SK-N-SH (cell line): ENCODE measurements around the gene IPPK. TPM values are rescaled to one million over a fixed set of nuclear protein-coding genes. Genes with fewer than 3 reads are reported as not detected.

Experiments
- CTCF ChIA-PET: fragments of 300-600, 350-600 bp; formaldehyde crosslinking; extraction: SDS; loops from one replicate; lab custom pipeline; 2021; lab: Yijun Ruan, JAX
- POLR2A ChIA-PET: fragments of 350-600 bp; sonication (Branson Sonifier 250); formaldehyde crosslinking; extraction: SDS; loops from one replicate; lab custom pipeline; 2020; ENCODE audit warnings: antibody characterized with exemption, inconsistent platforms; lab: Yijun Ruan, JAX
- DNase-seq: peaks from one replicate; pipeline ENCODE4 v3.0.0; 2012
- H2AFZ ChIP-seq: fragments of 200-600 bp; sonication (generic); 2 replicates; pipeline ENCODE4 v1.8.1; 2016; ENCODE audit warnings: antibody characterized with exemption, mild to moderate bottlenecking, low read depth
- H3F3A ChIP-seq: fragments of 200-600 bp; sonication (generic); replicated peaks from 2 replicates; pipeline ENCODE3; 2016; ENCODE audit warnings: antibody characterized with exemption, mild to moderate bottlenecking; ENCODE audit not compliant: insufficient read depth
- H3K27ac ChIP-seq, 2 experiments: fragments of 200-500 bp in 1 of 2; fragments of 200-600 bp in 1 of 2; sonication (Bioruptor generic) in 1 of 2; sonication (generic), shearing (Covaris generic) in 1 of 2; 2 replicates each; pipeline versions ENCODE4 v1.5.1 to v1.6.1; 2014 to 2016; ENCODE audit warnings: low read depth in 2 of 2, inconsistent platforms in 1 of 2, low read length in 1 of 2, mild to moderate bottlenecking in 1 of 2, mixed read lengths in 1 of 2
- H3K27me3 ChIP-seq: fragments of 200-600 bp; sonication (generic), shearing (Covaris generic); 2 replicates; pipeline ENCODE4 v1.6.1; 2016; ENCODE audit warnings: mixed run types; ENCODE audit not compliant: insufficient read depth
- H3K36me3 ChIP-seq, 2 experiments: fragments of 200-500 bp in 1 of 2; fragments of 200-600 bp in 1 of 2; sonication (Bioruptor generic) in 1 of 2; sonication (generic) in 1 of 2; replicated peaks in 1 of 2; 2 replicates each; pipeline versions ENCODE3 to v1.5.1; 2014 to 2016; ENCODE audit warnings: low read length in 1 of 2, mild to moderate bottlenecking in 1 of 2; ENCODE audit not compliant: insufficient read depth in 2 of 2, control insufficient read depth in 1 of 2
- H3K4me1 ChIP-seq, 2 experiments: fragments of 200-500 bp in 1 of 2; fragments of 200-600 bp in 1 of 2; sonication (Bioruptor generic) in 1 of 2; sonication (generic), shearing (Covaris generic) in 1 of 2; 2 replicates each; pipeline versions ENCODE4 v1.5.1 to v1.6.1; 2014 to 2016; ENCODE audit warnings: low read depth in 1 of 2, low read length in 1 of 2, mixed run types in 1 of 2; ENCODE audit not compliant: insufficient read depth in 2 of 2, control insufficient read depth in 1 of 2
- H3K4me2 ChIP-seq: fragments of 200-600 bp; sonication (generic), shearing (Covaris generic); 2 replicates; pipeline ENCODE4 v1.6.1; 2017; ENCODE audit warnings: mixed run types
- H3K4me3 ChIP-seq, 2 experiments: fragments of 200-500 bp in 1 of 2; fragments of 200-600 bp in 1 of 2; sonication (Bioruptor generic) in 1 of 2; sonication (generic), shearing (Covaris generic) in 1 of 2; 2 replicates each; pipeline versions ENCODE4 v1.5.1 to v1.8.1; 2014 to 2016; ENCODE audit warnings: low read depth in 2 of 2, inconsistent platforms in 1 of 2, low read length in 1 of 2, mild to moderate bottlenecking in 1 of 2, mixed read lengths in 1 of 2, moderate library complexity in 1 of 2
- H3K79me2 ChIP-seq: fragments of 200-600 bp; sonication (generic); 2 replicates; pipeline ENCODE4 v1.8.1; 2017; ENCODE audit warnings: mild to moderate bottlenecking; ENCODE audit not compliant: insufficient read depth
- H3K9ac ChIP-seq: fragments of 200-600 bp; sonication (generic); 2 replicates; pipeline ENCODE4 v1.6.1; 2017; ENCODE audit warnings: mixed run types
- H3K9me2 ChIP-seq: fragments of 200-600 bp; sonication (generic); 2 replicates; pipeline ENCODE4 v1.6.1; 2017; ENCODE audit warnings: mixed run types
- H3K9me3 ChIP-seq: fragments of 200-600 bp; sonication (generic); 2 replicates; pipeline ENCODE4 v1.6.1; 2017; ENCODE audit warnings: mixed run types, mild to moderate bottlenecking, moderate library complexity
- H4K20me1 ChIP-seq: fragments of 200-600 bp; sonication (generic); 2 replicates; pipeline ENCODE4 v1.6.1; 2017; ENCODE audit warnings: mild to moderate bottlenecking, mixed run types; ENCODE audit not compliant: insufficient read depth
- ELF1 ChIP-seq: IDR thresholded peaks from 2 replicates; pipeline ENCODE4 v1.4.0; 2012
- EP300 ChIP-seq, 2 experiments: IDR thresholded peaks; 2 replicates each; pipeline versions ENCODE4 v1.4.0 to v1.6.1; 2012; ENCODE audit warnings: borderline replicate concordance in 1 of 2, low read depth in 1 of 2, low read length in 1 of 2
- EZH2phosphoT487 ChIP-seq: fragments of 200-600 bp; sonication (generic); IDR thresholded peaks from 2 replicates; pipeline ENCODE4 v1.6.1; 2017; ENCODE audit warnings: low read depth, mixed run types, mild to moderate bottlenecking, antibody characterized with exemption, moderate library complexity, borderline replicate concordance
- FOXJ3 ChIP-seq: sonication (generic); formaldehyde crosslinking; IDR thresholded peaks from 2 replicates; pipeline ENCODE4 v1.5.1; 2020; ENCODE audit warnings: mild to moderate bottlenecking, missing genetic modification reagents
- FOXM1 ChIP-seq: IDR thresholded peaks from 2 replicates; pipeline ENCODE4 v1.4.0; 2012; ENCODE audit warnings: low read depth, mild to moderate bottlenecking
- IRF3 ChIP-seq: fragments of 150-350 bp; IDR thresholded peaks from 2 replicates; pipeline ENCODE4 v1.6.1; 2016; ENCODE audit warnings: mild to moderate bottlenecking, low read depth, low read length
- MAX ChIP-seq: IDR thresholded peaks from 2 replicates; pipeline ENCODE4 v1.4.0; 2012; ENCODE audit warnings: low read depth
- MEF2A ChIP-seq: IDR thresholded peaks from 2 replicates; pipeline ENCODE4 v1.4.0; 2012; ENCODE audit warnings: low read depth, borderline replicate concordance
- MXI1 ChIP-seq: IDR thresholded peaks from 2 replicates; pipeline ENCODE4 v1.6.1; 2012; ENCODE audit warnings: mild to moderate bottlenecking, low read depth, low read length, improper control_type of control experiment
- NRF1 ChIP-seq: IDR thresholded peaks from 2 replicates; pipeline ENCODE4 v1.6.1; 2012; ENCODE audit warnings: low read depth, mild to moderate bottlenecking, low read length
- PBX3 ChIP-seq: IDR thresholded peaks from 2 replicates; pipeline ENCODE4; 2012
- REST ChIP-seq: IDR thresholded peaks from 2 replicates; pipeline ENCODE4 v1.6.1; 2012; ENCODE audit warnings: mild to moderate bottlenecking, low read depth, low read length, moderate library complexity
- RXRA ChIP-seq: IDR thresholded peaks from 2 replicates; pipeline ENCODE4 v1.4.0; 2012; ENCODE audit warnings: low read depth, mild to moderate bottlenecking, borderline replicate concordance
- SMC3 ChIP-seq: IDR thresholded peaks from 2 replicates; pipeline ENCODE4 v1.6.1; 2012; ENCODE audit warnings: low read depth, low read length, improper control_type of control experiment
- TCF12 ChIP-seq: IDR thresholded peaks from 2 replicates; pipeline ENCODE4 v1.4.0; 2012
- TEAD4 ChIP-seq: IDR thresholded peaks from 2 replicates; pipeline ENCODE4 v1.4.0; 2012; ENCODE audit warnings: mild to moderate bottlenecking, borderline replicate concordance; ENCODE audit not compliant: insufficient read depth
- YY1 ChIP-seq: IDR thresholded peaks from 2 replicates; pipeline ENCODE4 v1.4.0; 2012; ENCODE audit warnings: low read depth, mild to moderate bottlenecking
- WGBS: methylation state at CpG from one replicate; pipeline ENCODE4 v1.1.6; 2017; ENCODE audit warnings: low lambda C conversion rate; 5-methylcytosine and 5-hydroxymethylcytosine counted together
- polyA plus RNA-seq, 3 experiments: library from polyadenylated mRNA; depleted of rRNA; stranded (reverse); fragments of >200 nt; gene quantifications; 2 replicates each; pipeline ENCODE4 v1.2.3, GENCODE V29; 2012

IPPK gene
- polyA plus RNA-seq, 1 of the 3 experiments (the other 2 are of a cell fraction), result 16.5 TPM

GRCh38 chr9:92610470-92611420 lies 59.2 kb downstream of the IPPK start:
- Histone ChIP-seq H3K4me2 (no peak overlapping the region), H3K9me3 (no peaks in the 10 kb centered on the region), H3F3A (no peaks in the 10 kb centered on the region), H3K4me1 (peaks cover 5 to 25% of the 10 kb centered on the region in 2 experiments), H3K27ac (no peak overlapping the region), H3K9me2 (no peaks in the 10 kb centered on the region), H3K27me3 (no peaks in the 10 kb centered on the region), H3K79me2 (no peaks in the 10 kb centered on the region), H2AFZ (no peak overlapping the region), H3K36me3 (peaks cover 0 to 42% of the 10 kb centered on the region in 2 experiments), H3K4me3 (no peak overlapping the region), H4K20me1 (no peaks in the 10 kb centered on the region), H3K9ac (no peak overlapping the region)
- TF ChIP-seq NRF1 (no peak), EP300 (IDR thresholded peaks at IDR 0.05; ENCODE audit: borderline replicate concordance in 1 of 2, low read depth in 1 of 2, low read length in 1 of 2) (no peak), TEAD4 (no peak), FOXJ3 (CRISPR knock-in tag) (no peak), REST (no peak), SMC3 (no peak), RXRA (no peak), YY1 (no peak), FOXM1 (no peak), MAX (no peak), EZH2phosphoT487 (no peak), IRF3 (no peak), PBX3 (no peak), MEF2A (no peak), TCF12 (no peak), ELF1 (no peak), MXI1 (no peak)
- POLR2A ChIA-PET, result interaction anchor here (1.1 kb wide), 1 partner anchor 10 kb away, joined by 3 read pairs; no protein-coding TSS in a partner anchor
- CTCF ChIA-PET, result interaction anchor here (1.0 kb wide), 1 partner anchor 282 kb away, joined by 5 read pairs; no protein-coding TSS in a partner anchor
- WGBS, result 92% methylated on average over 19 of the region's 32 CpGs
- no peak for DNase-seq
